ENCODE data around the gene EDA. TPM values are rescaled to one million over a fixed set of nuclear protein-coding genes. Genes with fewer than 3 reads are reported as not detected.

The EDA gene
- total and polyA plus RNA-seq, 2 of the 13 experiments (the other 11 are each of a cell fraction or from before 2014, with no cell fraction given): 8.8 to 11.2 TPM

DNA sequence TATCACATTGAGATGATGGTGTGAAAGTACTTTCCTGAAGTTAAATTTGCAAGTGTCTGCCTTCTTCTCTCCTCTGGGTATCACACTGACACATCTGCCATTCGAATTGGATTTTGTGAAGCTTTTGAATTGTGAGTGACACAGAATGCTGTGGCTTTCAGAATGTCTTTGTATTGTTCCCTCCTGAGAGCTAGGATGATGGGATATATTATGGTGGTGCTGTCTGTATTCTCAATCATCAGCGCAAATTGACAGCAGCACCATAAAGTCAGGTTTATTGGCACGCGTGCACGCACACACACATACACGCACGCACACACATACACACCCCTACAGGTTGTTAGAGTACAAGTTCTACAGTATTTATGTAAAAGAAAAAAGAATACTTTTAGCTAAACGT is 290.5 kb downstream of the EDA start:
- Histone ChIP-seq H3K27me3 (ENCODE audit: control insufficient read depth in 1 of 2, insufficient read depth in 2 of 2, low read length in 2 of 2) (no peaks in the 10 kb centered on the region), H3K27ac (ENCODE audit: extremely low read length, insufficient read depth, low read length) (no peak overlapping the region), H3K9ac (ENCODE audit: insufficient read depth, low read depth, low read length) (no peak overlapping the region), H3K9me3 (ENCODE audit: low read length) (no peaks in the 10 kb centered on the region), H3K36me3 (replicated peaks in 1 of 2; ENCODE audit: control insufficient read depth in 1 of 2, insufficient read depth in 2 of 2, low read length in 2 of 2) (no peaks in the 10 kb centered on the region), H3K4me2 (ENCODE audit: low read depth, low read length) (no peak overlapping the region), H3K79me2 (ENCODE audit: insufficient read depth, low read length) (no peaks in the 10 kb centered on the region), H2AFZ (ENCODE audit: low read length) (no peak overlapping the region), H3K4me1 (ENCODE audit: insufficient read depth, low read length) (no peaks in the 10 kb centered on the region), H3K4me3 (replicated peaks in 1 of 3; ENCODE audit: insufficient read depth in 1 of 3, low read depth in 2 of 3, low read length in 3 of 3) (no peak overlapping the region), H4K20me1 (ENCODE audit: insufficient read depth, low read length) (no peaks in the 10 kb centered on the region)
- TF ChIP-seq MBD4 (IDR thresholded peaks at IDR 0.05; ENCODE audit: borderline replicate concordance, low read length) (no peak), RARG (CRISPR knock-in tag; IDR thresholded peaks at IDR 0.05; ENCODE audit: low read depth) (no peak), ZNF343 (CRISPR knock-in tag; IDR thresholded peaks at IDR 0.05) (no peak), TCF12 (IDR thresholded peaks at IDR 0.05) (no peak), TCF12 (CRISPR knock-in tag; IDR thresholded peaks at IDR 0.05) (no peak), ZNF607 (CRISPR knock-in tag; IDR thresholded peaks at IDR 0.05; ENCODE audit: borderline replicate concordance) (no peak), CC2D1A (CRISPR knock-in tag; IDR thresholded peaks at IDR 0.05) (no peak)
- intact Hi-C loops (cut with micrococcal nuclease; ENCODE audit: unreplicated experiment) (no loop called here), in situ Hi-C loops (cut with HindIII; ENCODE audit: extremely low pct_ligation_motif_present, low pct_unique_long_range_greater_than_20kb) (no loop called here)
- ChIA-PET POLR2A (no interaction called here), CTCF (ENCODE audit: low intra/inter-chr PET ratio, low total read pairs) (no interaction called here)
- no peak for ATAC-seq
- WGBS (ENCODE audit: low lambda C conversion rate): 98% methylated on average over 8 of the region's 8 CpGs
- no TSS peak for BruUV-seq (replicated peaks)
- DNase-seq (ENCODE audit: low spot score): no peak
- no peak for FAIRE-seq

DNA sequence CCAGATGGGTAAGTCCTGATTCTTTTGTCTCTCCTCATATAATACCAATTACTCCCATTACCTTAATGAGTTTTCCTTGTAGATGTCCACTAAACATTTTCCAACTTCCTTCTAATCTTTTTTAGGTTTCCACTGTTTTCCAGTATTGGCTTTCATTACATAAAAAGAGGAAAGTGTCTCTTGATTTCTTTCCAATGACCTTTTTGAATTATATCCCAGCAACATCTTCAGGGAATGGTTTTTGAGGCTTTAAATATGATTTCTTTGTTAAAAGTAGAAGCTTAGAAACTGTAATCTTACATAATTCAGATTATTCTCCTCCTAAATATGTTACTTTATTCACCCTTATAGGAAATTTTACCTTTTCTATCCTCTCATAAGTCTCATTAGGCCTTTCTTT is 298.9 kb downstream of the EDA start:
- FAIRE-seq (no peak), DNase-seq (ENCODE audit: low spot score) (no peak), ATAC-seq (no peak)
- Histone ChIP-seq H3K9me3 (ENCODE audit: low read length) (no peaks in the 10 kb centered on the region), H3K79me2 (ENCODE audit: insufficient read depth, low read length) (no peaks in the 10 kb centered on the region), H3K4me3 (replicated peaks in 1 of 3; ENCODE audit: insufficient read depth in 1 of 3, low read depth in 2 of 3, low read length in 3 of 3) (no peak overlapping the region), H3K36me3 (replicated peaks in 1 of 2; ENCODE audit: control insufficient read depth in 1 of 2, insufficient read depth in 2 of 2, low read length in 2 of 2) (no peaks in the 10 kb centered on the region), H3K27me3 (ENCODE audit: control insufficient read depth in 1 of 2, insufficient read depth in 2 of 2, low read length in 2 of 2) (no peaks in the 10 kb centered on the region), H4K20me1 (ENCODE audit: insufficient read depth, low read length) (no peaks in the 10 kb centered on the region), H3K9ac (ENCODE audit: insufficient read depth, low read depth, low read length) (no peak overlapping the region), H3K4me1 (ENCODE audit: insufficient read depth, low read length) (no peaks in the 10 kb centered on the region), H2AFZ (ENCODE audit: low read length) (no peak overlapping the region), H3K27ac (ENCODE audit: extremely low read length, insufficient read depth, low read length) (no peak overlapping the region), H3K4me2 (ENCODE audit: low read depth, low read length) (no peak overlapping the region)
- intact Hi-C loops (cut with micrococcal nuclease; ENCODE audit: unreplicated experiment): no loop called here
- in situ Hi-C loops (cut with HindIII; ENCODE audit: extremely low pct_ligation_motif_present, low pct_unique_long_range_greater_than_20kb): no loop called here
- CTCF ChIA-PET (ENCODE audit: low intra/inter-chr PET ratio, low total read pairs): no interaction called here
- POLR2A ChIA-PET: no interaction called here
- BruUV-seq (replicated peaks): no TSS peak
- no peak for TF ChIP-seq ZNF781 (CRISPR knock-in tag; IDR thresholded peaks at IDR 0.05; ENCODE audit: borderline replicate concordance, not compliant biosample characterization)
